Ascending aorta (tissue), 2 donors: Measurements from ENCODE around the gene P2RY6. TPM values are rescaled to one million over a fixed set of nuclear protein-coding genes. Genes with fewer than 3 reads are reported as not detected.
A peak's percentile ranks its signal among the peaks of the same experiment; 100 is the strongest.
"Not testable (repeated sequence)": the region's sequence is repeated elsewhere in the genome, so short reads cannot be mapped to it uniquely, and the experiment has no call there.

Source experiments
- DNase-seq, 2 donors: peaks; one replicate each; pipeline ENCODE4 v3.0.0-alpha.2; 2019; ENCODE audit warnings: low spot score in 2 of 2
- H3K27ac ChIP-seq, 2 donors: fragments of 200-600 bp; sonication (generic); one replicate each; pipeline ENCODE4 v1.5.1; 2016 to 2017; ENCODE audit warnings: mild to moderate bottlenecking in 1 of 2
- H3K27me3 ChIP-seq: fragments of 200-600 bp; sonication (generic); one replicate; pipeline ENCODE4 v1.5.1; 2017
- H3K36me3 ChIP-seq, 2 donors: fragments of 200-600 bp; sonication (generic); one replicate each; pipeline ENCODE4 v1.5.1; 2016
- H3K4me1 ChIP-seq, 2 donors: fragments of 200-600 bp; sonication (generic); one replicate each; pipeline ENCODE4 v1.5.1; 2016 to 2017; ENCODE audit warnings: mild to moderate bottlenecking in 1 of 2
- H3K4me3 ChIP-seq, 2 donors: fragments of 200-600 bp; sonication (generic); one replicate each; pipeline ENCODE4 v1.5.1; 2016 to 2017; ENCODE audit warnings: mild to moderate bottlenecking in 1 of 2
- H3K9me3 ChIP-seq, 2 donors: fragments of 200-600 bp; sonication (generic); one replicate each; pipeline ENCODE4 v1.5.1; 2016
- intact Hi-C: fragments of 100-400 bp; cut with DNase I; formaldehyde crosslinking; loops from one replicate; pipeline ENCODE4 v1.15.1; 2023
- total RNA-seq: library from RNA; depleted of rRNA; stranded (reverse); fragments of >200 nt; gene quantifications from one replicate; pipeline ENCODE4 v1.1.0, GENCODE V29; 2016
- TF ChIP-seq, protein P1 (sequence below), 3 experiments: fragments of 200-600 bp in 2 of 3; fragments of 450-650 bp in 1 of 3; sonication (generic) in 2 of 3; IDR thresholded peaks; one replicate each; pipeline ENCODE4 v1.5.1; 2016 to 2019; ENCODE audit warnings: antibody characterized with exemption in 3 of 3, mild to moderate bottlenecking in 1 of 3, moderate library complexity in 1 of 3

Gene P2RY6
- total RNA-seq, 1 donor from 2014 or later = 8.8 TPM

DNA sequence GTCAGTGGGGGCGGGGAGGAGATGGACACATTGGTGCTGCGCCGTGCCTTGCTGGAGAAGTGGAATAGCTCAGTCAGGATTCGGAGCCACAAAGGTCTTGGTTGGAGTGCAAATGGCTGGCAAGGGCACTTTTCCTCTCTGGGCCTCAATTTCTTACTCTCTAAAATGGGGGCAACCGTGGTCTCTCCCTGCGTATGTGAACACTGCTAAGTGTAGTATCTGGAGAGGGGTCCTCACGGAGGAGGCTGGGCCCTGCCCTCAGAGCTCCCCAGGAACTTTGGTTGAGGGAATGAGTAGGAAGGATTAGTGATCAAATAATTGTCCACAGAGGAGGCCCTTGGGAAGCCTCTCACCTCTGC, 521 bp downstream of the P2RY6 start:
- DNase-seq = no peak
- Histone ChIP-seq H3K27ac (no peak overlapping the region), H3K36me3 (no peaks in the 10 kb centered on the region), H3K9me3 (no peaks in the 10 kb centered on the region), H3K4me3 (peak overlapping the region in 1 of 2 donors; percentile 18), H3K4me1 (no peaks in the 10 kb centered on the region), H3K27me3 (no peaks in the 10 kb centered on the region)
- TF ChIP-seq, protein P1, sequence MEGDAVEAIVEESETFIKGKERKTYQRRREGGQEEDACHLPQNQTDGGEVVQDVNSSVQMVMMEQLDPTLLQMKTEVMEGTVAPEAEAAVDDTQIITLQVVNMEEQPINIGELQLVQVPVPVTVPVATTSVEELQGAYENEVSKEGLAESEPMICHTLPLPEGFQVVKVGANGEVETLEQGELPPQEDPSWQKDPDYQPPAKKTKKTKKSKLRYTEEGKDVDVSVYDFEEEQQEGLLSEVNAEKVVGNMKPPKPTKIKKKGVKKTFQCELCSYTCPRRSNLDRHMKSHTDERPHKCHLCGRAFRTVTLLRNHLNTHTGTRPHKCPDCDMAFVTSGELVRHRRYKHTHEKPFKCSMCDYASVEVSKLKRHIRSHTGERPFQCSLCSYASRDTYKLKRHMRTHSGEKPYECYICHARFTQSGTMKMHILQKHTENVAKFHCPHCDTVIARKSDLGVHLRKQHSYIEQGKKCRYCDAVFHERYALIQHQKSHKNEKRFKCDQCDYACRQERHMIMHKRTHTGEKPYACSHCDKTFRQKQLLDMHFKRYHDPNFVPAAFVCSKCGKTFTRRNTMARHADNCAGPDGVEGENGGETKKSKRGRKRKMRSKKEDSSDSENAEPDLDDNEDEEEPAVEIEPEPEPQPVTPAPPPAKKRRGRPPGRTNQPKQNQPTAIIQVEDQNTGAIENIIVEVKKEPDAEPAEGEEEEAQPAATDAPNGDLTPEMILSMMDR (IDR thresholded peaks at IDR 0.05) = no peak
- intact Hi-C loops = no loop called here

DNA sequence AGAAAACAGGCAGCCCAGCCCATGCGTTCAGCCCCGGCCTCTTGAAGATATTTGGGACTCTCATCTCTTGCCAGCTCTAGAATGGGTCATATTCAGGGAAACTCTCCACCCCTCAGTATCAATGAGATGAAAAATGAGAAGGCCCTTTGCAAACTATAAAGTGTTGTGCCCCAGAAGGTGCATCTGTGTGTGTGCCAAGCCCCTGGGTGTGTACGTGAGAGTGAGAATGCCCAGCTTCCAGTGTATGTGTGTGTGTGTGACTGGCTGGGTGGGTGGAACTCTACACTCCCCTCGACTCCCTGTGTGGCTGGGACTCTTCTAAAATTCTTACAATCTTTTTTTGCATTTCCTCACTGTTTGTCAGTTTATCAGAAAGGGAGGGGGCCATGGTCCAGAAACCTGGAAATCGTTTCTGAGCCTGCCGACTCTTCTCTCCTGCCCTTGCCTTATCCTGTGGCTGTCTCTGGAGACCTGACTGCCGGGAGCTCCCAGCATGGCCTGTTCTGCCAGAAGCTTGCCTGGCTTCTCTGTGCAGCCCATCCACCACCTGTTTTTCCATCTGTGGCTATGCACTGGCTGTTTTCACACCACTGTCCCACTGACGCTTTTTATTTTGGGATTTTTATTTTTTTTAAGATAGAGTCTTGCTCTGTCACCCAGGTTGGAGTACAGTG, 1.2 kb downstream of the P2RY6 start:
- peak in 1 of 2 donors; percentile 55 for DNase-seq
- intact Hi-C loops = no loop called here
- Histone ChIP-seq H3K27me3 (no peaks in the 10 kb centered on the region), H3K27ac (no peak overlapping the region), H3K4me3 (peak overlapping the region in 1 of 2 donors; percentile 18), H3K4me1 (no peaks in the 10 kb centered on the region), H3K36me3 (no peaks in the 10 kb centered on the region), H3K9me3 (no peaks in the 10 kb centered on the region)
- TF ChIP-seq, protein P1 (IDR thresholded peaks at IDR 0.05) = no peak

DNA sequence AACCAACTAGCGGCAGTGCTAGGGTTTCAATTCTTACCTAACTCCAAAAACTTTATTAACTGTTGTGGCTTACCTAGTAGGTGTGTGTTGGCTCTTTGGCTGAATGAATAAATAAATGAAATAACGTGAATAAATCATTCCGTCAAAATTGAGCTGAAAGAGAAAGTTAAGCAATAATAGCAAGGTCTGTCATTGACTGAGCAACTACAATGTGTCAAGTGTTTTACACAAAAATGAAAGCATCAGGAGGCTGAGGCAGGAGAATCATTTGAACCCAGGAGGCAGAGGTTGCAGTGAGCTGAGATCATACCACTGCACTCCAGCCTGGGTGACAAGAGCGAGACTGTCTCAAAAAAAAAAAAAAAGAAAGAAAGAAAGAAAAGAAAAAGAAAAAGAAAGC, 2.1 kb downstream of the P2RY6 start:
- H3K27ac ChIP-seq, H3K9me3 ChIP-seq, DNase-seq, H3K4me1 ChIP-seq, H3K4me3 ChIP-seq, H3K27me3 ChIP-seq, intact Hi-C loops, H3K36me3 ChIP-seq: not testable (repeated sequence)

DNA sequence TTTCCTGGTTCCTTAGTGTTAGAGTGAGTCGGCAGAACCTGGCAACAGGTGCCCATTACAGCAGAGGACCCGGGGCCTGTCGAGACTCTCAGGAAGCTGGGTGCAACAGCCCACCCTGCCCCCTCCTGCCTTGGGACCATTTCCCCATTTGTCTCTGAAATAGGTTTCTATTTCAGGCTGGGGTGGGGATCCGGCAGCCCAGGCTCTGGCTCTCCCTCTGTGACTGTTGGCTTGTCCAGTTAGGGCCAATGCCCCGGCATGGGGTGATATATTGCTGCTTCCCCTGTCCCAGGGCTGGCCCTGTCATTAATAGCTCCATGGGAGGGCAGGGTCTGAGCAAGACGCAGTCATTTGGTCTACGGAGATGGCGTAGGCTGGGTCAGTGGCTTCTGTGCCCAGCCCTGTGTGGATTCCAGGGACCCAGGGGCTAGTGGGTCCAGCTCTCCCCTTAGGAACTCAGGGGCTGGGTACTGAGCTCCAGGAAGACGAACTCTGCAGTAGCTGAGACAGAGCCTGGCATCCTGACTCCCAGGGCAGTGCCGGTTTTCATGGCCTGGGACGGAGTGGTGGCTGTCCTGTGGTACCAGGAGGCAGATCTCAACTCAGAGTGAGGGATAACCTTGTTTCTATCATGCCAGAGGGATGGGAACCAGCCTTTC, 2.7 kb downstream of the P2RY6 start:
- TF ChIP-seq, protein P1 (IDR thresholded peaks at IDR 0.05) = no peak
- Histone ChIP-seq H3K36me3 (no peaks in the 10 kb centered on the region), H3K4me1 (no peaks in the 10 kb centered on the region), H3K4me3 (no peak overlapping the region), H3K27me3 (no peaks in the 10 kb centered on the region), H3K27ac (peak overlapping the region in 1 of 2 donors; percentile 30), H3K9me3 (no peaks in the 10 kb centered on the region)
- DNase-seq = peak in 1 of 2 donors; percentile 63
- intact Hi-C loops = no loop called here

DNA sequence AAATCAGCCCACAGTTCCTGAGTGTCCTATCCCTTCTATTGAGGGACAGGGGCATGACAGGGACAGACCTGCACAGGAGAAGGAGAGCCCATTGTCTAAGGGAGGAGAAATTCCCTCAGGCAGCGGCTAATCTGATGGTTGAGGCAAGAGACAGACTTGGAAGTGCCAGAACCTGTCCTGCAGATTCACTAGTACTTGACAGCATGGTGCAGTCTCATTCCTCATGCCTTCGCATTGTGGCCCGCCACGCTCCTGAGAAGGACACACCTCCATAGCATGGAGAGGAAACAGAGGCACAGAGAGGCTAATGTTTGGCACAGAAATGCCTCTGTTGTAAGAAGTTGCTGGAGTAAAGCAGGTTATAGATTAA, 3.2 kb downstream of the P2RY6 start:
- Histone ChIP-seq H3K36me3 (no peaks in the 10 kb centered on the region), H3K4me1 (no peaks in the 10 kb centered on the region), H3K4me3 (no peak overlapping the region), H3K27ac (no peak overlapping the region), H3K9me3 (no peaks in the 10 kb centered on the region), H3K27me3 (no peaks in the 10 kb centered on the region)
- peak in 1 of 2 donors; percentile 25 for DNase-seq
- intact Hi-C loops = no loop called here
- TF ChIP-seq, protein P1 (IDR thresholded peaks at IDR 0.05) = no peak

DNA sequence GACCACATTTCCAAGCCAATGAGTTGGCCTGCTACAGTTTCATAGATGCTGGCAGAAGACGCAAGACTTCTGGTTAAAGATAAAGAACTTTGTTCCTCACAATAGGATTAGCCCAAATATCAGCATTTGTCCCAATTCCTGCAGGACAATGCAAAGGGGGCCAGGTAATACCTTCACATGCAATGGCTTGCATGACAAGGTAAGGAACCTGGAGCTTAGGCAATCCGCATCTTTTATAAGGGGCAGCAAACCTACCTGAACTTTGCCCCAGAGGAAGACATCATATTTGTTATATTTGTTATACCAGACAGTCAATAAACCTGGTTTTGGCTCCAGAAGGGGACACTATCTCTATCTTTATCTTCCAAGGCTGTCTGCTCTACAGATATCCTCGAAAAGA, 5.3 kb downstream of the P2RY6 start:
- TF ChIP-seq, protein P1 (IDR thresholded peaks at IDR 0.05) = no peak
- intact Hi-C loops = no loop called here
- no peaks in the 10 kb centered on the region for H3K36me3 ChIP-seq
- H3K4me1 ChIP-seq = no peaks in the 10 kb centered on the region
- no peaks in the 10 kb centered on the region for H3K27me3 ChIP-seq
- no peak overlapping the region for H3K27ac ChIP-seq
- DNase-seq = no peak
- no peak overlapping the region for H3K4me3 ChIP-seq
- no peaks in the 10 kb centered on the region for H3K9me3 ChIP-seq
